Skin of body (tissue), 2 donors: ENCODE measurements around the gene ATRNL1. TPM values are rescaled to one million over a fixed set of nuclear protein-coding genes. Genes with fewer than 3 reads are reported as not detected.

Experiments used
- DNase-seq: peaks from one replicate; lab custom pipeline; 2025; lab: John Stamatoyannopoulos, UW
- total RNA-seq: library from RNA; depleted of rRNA; stranded (reverse); fragments of >200 nt; gene quantifications from one replicate; pipeline ENCODE4 v1.2.3, GENCODE V29; 2014

The ATRNL1 gene
- total RNA-seq, 1 donor from 2014 or later, result 24.4 TPM

DNA sequence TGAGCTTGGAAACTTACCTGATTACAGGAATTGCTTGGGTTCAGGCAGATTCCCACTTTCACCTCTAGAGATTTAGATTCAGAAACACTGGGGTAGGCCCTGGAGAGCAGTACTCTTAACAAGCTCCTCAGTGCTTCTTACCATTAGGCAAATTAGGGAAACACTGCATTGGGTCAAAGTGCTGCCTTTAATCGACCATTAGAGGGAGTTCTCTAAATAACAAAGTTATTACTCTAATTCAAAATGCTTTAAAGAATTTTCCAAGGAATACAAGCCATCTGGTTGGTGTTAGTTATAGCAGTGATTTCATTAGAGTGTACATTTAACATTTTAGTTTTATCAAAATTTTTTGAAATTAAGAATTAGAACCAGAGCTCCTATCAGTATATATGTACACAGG is 855.3 kb downstream of the ATRNL1 start:
- peak; percentile 56 for DNase-seq

DNA sequence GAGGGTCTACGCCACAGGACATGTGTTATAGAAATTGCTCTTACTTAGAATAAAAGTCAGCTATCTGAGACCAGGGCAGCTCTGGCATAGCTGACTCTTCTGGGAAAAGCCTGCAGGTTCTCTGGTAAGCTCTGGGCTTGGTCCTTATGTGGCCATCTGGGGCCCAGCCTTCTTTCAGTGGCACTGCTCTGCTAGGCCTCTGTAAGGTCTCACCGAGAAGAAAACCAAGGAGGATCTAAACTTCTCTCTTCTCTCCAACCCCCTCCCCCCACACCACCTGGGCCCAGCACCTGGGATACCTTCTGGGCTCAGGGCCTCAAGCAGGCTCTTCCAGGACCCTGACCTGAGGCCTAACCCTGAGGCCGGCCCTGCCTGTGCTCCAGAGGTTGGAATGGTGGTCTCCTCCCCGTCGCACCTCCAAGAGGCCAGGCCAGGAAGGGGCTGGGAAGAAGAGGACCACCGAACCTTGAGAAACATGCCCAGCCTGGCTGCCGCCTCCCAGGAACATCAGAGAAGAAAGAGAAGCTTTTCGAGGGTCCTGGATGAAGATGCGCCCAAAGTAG is 856.2 kb downstream of the ATRNL1 start:
- DNase-seq, result no peak

DNA sequence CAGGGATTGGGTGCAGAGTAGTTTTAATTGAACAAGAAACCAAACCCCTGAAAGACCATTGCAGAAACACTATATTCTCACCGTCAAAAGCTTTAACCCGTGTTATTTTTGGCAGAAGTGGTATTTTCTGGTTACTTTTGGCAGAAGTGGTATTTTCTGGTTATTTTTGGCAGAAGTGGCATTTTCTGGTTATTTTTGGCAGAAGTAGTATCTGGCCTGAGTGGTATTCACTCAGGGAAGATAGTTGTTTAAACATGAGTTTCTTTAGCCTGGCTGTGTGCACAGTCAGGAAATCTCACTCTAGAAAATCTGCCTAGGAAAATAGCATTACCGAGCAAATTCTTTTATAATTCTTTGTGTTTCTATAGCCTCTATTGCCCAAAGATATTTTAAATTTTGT is 857.2 kb downstream of the ATRNL1 start:
- no peak for DNase-seq

DNA sequence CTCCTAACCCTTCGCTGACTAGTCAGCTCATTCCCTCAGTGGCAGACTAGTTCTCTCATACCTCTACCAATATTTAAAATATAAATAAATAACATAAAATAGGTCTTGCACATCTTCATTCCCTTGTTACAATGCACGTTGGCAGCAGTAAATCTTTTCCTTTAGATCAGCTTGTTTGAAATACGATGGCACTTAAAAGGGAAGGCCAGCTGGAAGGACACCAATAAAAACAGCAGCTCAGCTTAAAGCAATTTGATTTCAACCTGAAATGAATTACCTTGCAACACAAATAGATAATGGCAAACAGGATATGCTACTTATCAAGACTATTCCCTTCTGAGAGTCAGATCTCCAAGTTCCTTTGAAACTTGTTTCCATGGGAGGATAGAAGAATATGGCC is 858.1 kb downstream of the ATRNL1 start:
- DNase-seq, result no peak

DNA sequence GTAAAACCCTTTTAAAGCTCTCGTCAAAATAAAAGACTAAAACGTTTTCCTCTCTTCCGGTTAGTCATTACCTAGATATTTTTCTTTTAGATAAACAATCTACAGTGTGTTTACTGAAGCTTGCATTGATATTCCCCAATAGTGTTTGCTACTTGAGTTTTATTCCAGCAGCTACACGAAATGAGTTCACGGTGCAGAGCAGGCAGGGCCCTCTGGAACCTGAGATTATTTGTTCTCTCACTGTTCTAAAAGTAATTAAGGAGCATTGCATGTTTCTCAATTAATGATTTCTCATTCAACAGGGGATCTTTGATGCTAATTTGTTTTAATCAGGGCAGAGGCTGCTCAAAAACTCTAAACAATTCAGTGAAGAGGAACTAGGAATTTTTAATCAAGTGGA is 860.1 kb downstream of the ATRNL1 start:
- DNase-seq, result no peak

DNA sequence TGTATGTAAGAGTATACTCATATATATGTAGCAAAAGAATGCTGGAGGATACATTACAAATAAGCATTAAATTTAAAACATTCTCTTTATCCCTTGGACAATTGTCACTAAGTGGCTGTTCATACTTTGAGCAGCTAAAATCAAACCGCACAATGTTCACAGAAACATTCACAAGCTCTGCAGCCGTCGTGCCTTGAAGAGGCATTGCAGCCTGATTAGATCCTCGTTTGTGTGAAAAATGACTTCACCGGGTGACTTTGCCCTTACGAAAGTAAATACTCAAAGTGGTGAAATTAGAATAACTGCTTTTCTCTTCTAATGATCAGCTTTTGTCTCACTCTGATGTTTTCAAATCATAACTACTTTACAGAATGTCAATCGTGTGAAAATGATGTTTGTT is 860.8 kb downstream of the ATRNL1 start:
- no peak for DNase-seq

DNA sequence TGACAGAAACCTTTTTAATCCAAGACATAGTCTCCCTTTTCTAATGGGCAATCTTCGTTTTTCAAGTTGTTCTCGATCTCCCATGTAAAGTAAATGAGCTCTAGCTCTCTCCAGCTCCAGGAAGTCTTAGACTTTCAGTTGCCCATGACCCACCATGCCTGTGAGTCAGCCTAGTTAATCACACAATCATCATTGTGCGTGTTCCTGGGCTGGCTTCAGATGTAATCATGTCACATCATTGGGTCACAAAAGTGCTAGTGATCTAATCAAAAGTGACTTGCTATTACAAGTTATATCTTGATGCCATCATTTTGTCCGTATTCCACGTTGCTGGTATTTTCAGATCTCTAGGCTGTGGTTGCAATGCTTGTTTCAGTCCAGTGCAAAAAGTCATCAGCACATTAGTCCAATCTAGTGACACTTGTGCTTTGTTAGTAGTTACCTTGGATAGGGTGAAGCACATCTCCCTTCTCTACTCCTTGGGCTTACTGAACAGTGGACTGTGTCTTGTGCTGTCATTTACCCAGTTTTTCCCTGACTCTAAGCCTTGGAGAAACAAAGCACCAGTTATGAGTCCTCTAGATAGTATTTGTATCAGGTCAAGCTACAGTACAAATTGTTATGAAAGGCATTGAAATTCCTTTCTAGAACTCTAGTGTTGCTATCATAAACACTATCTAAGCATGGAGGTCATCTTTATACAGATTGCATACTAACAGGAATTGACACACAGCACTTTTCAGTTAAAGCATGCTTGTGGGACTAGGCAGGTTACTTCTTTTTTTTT is 863.3 kb downstream of the ATRNL1 start:
- DNase-seq, result no peak

DNA sequence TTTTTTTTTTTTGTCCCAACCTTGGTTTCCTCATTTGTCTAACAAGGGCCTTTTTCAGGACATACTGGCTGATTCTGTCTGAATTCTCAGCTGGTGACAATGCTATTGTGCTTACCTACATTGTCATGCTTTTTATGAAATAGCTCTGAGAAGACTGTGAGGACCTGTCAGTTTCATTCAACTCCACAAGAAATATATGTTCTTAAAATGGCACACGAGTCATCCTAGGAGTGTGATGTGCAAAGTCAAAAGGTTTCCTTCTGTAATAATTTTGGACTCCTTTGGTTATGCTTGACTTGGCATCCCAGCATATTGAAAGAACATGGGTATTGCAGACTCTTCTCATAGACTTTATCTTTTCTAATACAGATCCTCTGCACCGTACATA is 863.8 kb downstream of the ATRNL1 start:
- no peak for DNase-seq

DNA sequence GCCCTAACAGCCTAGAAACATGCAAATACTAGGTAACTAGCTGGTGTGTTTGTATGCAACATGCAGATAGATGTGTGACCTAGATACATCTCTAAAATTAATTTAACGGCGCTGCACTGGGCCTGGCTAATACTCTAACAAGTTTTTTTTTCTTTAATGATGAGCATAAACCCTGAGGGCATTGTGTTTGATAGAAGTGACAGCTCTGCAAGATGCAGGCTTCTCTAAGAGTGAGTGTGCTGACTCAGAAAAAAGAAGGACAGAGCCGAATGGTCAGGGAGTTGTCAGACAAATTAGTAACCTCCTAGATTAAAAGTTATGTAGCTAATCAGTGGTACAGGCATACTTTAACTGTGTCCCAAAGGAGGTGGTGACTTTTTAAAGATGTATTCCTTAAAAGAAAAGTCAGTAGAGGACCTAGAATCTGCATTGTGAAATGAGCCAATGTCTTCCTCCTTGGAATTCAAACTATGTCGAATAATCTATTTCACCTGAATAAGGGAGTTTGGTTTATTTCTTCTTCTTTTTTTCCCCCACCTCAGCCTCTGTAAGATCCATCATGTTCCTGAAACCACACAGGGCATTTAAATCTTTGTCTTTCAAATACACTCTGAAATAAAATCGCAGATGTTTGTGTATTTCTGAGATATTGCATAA is 864.7 kb downstream of the ATRNL1 start:
- no peak for DNase-seq

DNA sequence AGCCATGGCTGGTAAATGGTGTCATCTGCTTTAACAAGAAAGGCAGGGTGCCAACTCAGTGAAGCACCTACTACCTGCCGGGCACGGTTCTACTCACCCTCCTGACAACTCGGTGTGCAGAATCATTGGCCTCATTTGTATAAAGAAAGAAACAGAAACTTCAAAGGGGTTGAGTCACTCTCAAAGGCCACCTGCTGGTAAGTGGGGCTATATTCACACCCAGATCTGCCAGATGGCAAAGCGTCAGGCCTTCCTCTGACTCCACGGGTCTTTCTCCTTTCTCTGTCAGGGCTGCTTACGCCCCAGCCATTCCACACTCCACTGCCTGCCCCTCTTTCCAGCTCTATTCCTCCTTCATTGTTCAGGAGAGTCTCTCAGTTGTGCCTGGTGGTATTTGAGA is 870.7 kb downstream of the ATRNL1 start:
- no peak for DNase-seq

DNA sequence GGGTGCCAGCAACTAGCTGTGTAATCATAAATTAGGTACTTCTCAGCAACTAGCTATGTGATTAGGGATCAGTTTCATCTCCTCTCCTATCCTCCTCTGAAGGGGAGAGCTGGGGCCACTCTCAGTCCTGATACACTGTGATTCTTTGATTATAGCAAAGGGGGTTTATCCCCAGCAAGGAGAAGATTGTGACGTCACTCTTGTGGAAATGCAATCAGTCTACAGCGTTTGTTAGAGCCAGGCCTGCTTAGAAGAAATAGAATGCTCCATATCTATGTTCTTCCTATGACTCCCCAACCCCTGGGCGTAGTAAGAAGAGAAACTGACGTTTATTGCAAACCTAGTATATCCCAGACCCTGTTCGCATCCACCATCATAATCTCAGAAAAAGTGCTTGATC is 871.7 kb downstream of the ATRNL1 start:
- DNase-seq, result no peak

DNA sequence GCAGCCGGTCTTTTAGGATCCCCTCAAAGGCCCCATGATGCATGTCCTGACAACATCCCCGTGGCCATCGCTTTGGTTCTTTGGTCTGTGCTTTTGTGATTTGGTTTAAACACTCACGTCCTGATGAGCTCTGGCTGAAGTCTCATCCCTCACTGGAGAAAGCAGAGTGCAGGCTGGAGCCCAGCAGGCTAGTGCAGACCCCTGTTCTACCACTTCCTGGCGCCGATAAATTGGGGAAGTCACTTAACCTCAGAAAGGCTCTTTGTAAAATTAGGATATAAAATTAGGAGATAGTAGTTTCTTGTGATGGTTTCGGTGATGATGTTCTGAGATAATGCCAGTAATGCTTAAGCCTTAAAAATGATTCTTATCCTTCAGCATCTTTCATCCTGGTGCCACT is 872.2 kb downstream of the ATRNL1 start:
- DNase-seq, result no peak

DNA sequence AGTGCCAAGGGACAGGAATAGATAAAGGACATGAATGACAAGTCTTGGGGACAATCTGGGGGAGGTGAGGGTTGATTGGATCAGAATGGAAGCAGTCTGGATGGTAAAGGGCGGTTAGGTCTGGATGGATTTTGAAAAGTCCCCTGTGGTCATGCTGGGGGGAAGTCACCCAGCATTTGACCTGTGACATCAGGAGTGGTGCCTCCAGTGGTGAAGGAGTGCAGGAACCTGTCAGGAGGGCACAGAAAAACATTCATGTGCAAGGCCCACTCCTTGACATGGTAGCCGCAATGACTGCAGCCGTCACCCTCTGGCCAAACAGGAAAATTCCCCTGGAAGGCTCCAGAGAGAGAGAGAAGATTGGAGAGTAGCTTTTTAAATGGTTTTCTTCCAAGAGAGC is 875.1 kb downstream of the ATRNL1 start:
- no peak for DNase-seq

DNA sequence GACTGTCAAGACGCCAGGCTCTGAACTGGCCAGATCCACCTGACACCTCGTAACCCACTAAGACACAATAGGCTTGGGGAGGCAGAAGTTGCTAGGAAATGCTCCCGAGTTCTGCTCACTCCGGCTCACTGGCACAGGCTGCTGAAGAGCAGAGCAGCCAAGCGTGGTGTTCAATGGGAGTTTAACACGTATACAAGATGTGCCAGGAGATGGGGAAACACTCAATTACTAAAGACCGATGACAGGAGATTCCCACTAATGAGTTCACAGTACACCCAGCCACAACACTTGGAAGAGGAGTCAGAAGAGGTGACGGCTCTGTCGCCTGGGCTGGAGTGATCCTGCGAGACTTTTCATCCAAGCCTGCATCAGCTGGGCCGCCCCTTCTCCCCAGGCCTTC is 876.4 kb downstream of the ATRNL1 start:
- no peak for DNase-seq

DNA sequence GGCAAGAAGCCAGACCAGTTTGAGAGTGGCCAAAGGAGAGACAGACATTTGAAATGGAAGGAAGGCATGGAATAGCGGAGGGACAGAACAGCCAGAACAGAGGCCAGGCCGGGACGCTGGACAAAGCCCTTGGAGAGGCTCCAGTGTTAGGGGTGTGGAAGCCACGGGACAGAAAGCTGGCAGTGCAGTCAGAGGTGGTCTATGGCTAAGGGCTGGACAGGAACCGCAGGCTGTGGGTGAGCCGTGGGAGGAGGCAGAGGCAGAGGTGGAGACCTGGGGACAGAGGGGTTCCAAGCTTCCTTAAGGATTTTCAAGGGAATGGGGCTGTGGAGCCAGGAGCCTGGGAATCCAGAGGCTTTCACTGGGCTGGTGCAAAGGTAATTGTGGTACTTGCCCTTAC is 878.8 kb downstream of the ATRNL1 start:
- DNase-seq, result no peak

DNA sequence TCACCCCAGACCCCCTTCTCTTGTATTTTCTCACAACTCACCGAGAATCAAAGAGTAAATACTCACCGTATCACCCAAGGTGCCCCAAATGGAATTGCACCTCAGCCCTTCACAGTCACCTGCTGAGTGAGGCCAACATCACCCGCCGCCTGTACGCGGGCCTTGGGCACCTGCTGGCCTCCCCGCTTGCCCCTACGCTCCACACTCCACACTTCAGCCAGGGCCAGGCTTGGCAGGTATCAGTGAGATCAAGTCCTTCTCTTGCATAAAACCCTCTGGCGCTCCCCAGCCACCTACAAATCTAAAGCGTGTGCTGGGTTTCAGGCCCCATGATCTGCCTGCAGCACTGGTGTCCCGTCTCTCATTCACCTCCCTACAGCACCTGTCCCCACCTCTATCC is 879.3 kb downstream of the ATRNL1 start:
- no peak for DNase-seq

DNA sequence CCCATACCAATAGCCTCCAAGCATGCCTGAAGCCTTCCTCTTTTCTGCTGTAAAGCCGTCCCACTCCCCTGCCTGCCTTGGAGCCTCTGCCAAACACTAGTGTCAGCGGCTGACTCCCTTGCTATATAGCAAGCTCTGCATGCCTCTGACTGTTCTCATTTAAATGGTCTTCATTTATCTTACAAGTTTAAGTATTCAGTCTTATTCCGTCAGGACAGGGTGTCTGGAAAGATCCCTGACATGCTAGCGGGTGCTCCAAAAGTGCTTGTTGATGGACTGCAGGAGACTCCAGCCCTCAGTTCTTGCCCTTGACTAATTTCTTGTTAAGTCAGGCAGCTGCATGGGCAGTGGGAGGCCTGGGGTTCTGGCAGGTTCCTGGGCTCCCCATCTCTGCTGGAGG is 881.2 kb downstream of the ATRNL1 start:
- DNase-seq, result no peak

DNA sequence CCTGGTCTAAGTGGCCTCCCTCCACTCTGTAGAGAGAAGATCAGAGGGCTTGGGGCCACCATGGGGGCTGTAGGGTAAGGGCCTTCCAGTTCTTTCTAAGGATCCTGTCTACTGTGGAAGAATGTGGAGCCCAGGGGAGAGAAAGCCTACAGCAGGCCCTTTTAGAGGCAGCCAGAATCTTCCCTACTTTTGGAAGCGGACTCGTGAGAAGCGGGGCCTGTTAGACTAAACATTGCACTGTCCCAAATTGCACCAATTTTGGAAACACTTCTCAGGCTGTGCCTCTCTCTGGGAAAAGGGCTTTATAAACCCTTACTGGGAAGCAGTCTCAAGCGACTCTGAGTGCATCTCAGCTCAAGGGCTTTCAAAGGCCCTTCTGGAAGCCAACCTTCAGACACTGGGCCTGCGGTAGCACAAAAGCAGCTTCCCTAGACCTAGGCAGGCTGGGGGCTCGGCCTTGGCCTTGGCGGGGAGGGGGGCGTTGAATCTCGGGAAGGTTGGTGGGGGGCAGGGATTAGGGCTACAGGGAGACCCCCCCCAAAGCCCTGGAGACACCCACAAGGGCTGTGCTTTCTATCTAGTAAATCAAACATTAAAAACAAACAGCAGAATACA is 881.8 kb downstream of the ATRNL1 start:
- DNase-seq, result no peak

DNA sequence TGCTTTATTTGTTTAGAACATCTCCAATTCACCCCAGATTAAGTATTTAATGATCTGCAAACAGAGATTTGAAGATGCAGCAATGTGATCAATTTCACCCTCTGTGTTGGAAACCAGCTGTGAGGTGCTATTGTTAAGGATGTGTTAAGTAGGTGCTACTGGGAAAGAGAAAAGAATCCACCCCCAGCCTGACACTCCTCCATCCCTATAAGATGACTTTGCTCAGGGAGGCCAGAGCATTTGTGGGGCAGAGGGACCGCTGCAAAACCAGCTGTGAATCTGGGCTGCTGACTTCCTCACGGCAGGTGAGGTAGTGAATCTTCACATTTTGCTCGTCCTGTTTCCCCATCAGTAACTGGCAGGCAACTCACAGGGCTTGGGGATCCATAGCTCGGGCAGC is 882.3 kb downstream of the ATRNL1 start:
- DNase-seq, result no peak

DNA sequence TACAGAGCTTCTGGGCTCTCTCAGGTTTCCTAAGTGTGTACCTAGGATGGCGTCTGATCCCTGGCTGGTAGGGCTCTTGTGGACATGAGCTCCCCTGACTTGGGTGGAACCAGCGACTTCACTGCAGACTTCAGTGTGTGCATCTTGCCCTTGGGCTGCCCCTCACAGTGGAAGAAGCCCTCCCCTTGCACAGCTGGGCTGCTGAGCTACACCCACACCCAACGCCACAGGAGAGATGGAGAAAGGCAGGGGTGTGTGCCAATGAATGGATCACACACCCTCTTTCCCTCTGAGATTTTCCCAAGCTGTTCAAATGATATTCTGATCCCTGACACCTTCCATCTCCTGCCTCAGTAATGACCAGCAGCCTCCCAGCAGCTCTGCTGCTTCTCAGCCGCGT is 883.2 kb downstream of the ATRNL1 start:
- DNase-seq, result no peak

DNA sequence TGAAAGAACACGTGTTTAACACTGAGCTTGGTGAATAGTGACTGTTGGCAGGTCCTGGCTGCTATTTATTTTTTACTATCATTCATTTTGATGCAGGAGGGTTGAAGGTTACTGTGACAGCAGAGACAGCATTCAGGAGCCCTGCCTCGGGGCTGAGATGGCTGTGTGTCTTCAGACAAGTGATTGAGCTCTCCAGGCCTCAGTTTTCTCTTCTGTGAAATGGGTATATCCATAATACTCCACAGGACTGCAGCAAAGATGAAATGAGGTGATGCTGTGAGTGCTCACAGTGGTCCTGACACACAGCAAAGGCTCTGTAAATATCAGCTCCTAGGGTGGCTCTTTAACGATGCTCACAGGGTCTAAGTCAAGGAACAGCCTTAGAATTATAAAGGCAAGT is 884.7 kb downstream of the ATRNL1 start:
- no peak for DNase-seq

DNA sequence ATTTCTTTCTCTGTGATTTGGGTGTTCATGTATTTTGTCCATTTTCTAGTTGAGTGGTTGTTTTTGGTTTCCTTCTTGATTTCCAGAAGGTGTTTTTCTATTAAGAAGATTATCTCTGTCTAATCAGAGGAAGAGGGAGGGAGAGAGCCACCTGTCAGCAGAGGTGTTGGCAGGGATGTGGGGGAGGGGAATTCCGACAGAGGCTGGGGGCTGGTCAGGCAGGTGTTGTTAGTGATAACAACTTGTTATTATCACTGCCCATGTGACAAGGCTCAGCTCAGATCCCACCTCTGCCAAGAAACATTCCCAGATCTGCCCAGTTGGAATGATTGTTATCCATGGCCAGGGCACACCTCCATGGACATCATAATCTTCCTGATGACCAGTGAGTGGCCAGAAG is 886.4 kb downstream of the ATRNL1 start:
- DNase-seq, result no peak

DNA sequence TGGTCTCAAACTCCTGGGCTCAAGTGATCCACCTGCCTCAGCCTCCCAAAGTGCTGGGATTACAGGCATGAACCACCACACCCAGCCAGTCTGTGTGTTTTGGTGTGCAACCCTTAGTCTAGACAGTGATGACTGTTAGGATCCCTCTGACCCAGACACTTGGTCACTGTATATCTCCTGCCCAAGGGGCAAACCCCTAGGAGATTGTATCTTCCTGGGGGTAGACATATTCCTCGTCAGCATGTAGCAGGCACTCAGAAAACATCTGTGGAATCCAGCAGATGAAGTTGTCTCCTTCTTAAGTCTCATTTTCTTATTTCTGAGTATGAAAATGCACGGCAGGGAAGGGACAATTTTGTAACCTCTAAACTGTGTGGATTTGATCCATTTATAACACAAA is 887.3 kb downstream of the ATRNL1 start:
- DNase-seq, result no peak
